WERI-Rb-1 (cell line): ENCODE measurements around the gene ABHD17C.

ENCODE experiments used
- DNase-seq: peaks from one replicate; pipeline ENCODE4 v3.0.0-alpha.2; 2020
- H3K27ac ChIP-seq: fragments of 250-450 bp; sonication (Bioruptor Pico); 2 replicates; pipeline ENCODE4 v1.5.1; 2020; ENCODE audit warnings: mild to moderate bottlenecking, moderate library complexity
- H3K27me3 ChIP-seq: fragments of 250-450 bp; sonication (Bioruptor Pico); 2 replicates; pipeline ENCODE4 v1.5.1; 2021; ENCODE audit warnings: mild to moderate bottlenecking, low read depth, moderate library complexity; ENCODE audit not compliant: insufficient read depth, severe bottlenecking
- H3K36me3 ChIP-seq: fragments of 250-450 bp; sonication (Bioruptor Pico); 2 replicates; pipeline ENCODE4 v1.5.1; 2020; ENCODE audit warnings: mild to moderate bottlenecking, moderate library complexity
- H3K4me3 ChIP-seq: 2 replicates; pipeline ENCODE4 v1.5.1; 2011; ENCODE audit warnings: low read depth, mild to moderate bottlenecking, control low read depth, low read length
- H3K9me3 ChIP-seq: fragments of 250-450 bp; sonication (Bioruptor Pico); 2 replicates; pipeline ENCODE4 v1.5.1; 2021; ENCODE audit warnings: mild to moderate bottlenecking, moderate library complexity; ENCODE audit not compliant: severe bottlenecking
- TF ChIP-seq, protein P1 (sequence below): IDR thresholded peaks from 2 replicates; pipeline ENCODE4 v1.5.1; 2011; ENCODE audit warnings: low read depth, mild to moderate bottlenecking, control low read depth, inconsistent platforms, low read length

The ABHD17C gene

DNA sequence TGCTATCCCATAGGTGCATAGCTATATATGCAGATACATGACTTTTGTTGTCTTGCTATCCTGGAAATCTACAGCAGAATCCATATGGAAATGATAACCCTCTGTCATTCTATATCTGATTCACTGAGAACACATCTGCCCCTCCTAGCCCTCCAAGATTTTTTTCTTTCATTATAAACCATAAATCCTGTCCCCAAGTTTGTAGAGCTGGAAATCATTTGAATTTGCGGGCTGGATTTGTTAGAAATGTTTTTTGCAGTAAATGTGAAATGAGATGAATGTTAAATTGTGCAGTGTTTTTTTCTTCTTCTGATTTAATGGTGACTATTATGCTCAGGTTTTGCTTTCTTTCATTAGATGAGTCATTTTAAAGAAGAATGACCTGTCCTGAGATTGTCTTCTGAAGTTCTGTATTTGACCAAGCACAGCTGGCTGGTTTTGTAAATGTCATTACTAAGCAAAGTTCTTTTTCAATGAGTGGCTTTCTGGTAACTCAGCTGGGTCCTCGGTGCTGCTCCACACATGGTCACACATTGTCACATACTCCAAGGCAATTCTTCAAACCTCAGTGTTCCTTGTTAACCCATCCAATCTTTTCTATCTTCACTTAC lies 25.3 kb upstream of the ABHD17C start:
- no peak overlapping the region for H3K4me3 ChIP-seq
- no peaks in the 10 kb centered on the region for H3K27me3 ChIP-seq
- H3K36me3 ChIP-seq: no peaks in the 10 kb centered on the region
- H3K27ac ChIP-seq: no peak overlapping the region
- DNase-seq: no peak
- TF ChIP-seq, protein P1, sequence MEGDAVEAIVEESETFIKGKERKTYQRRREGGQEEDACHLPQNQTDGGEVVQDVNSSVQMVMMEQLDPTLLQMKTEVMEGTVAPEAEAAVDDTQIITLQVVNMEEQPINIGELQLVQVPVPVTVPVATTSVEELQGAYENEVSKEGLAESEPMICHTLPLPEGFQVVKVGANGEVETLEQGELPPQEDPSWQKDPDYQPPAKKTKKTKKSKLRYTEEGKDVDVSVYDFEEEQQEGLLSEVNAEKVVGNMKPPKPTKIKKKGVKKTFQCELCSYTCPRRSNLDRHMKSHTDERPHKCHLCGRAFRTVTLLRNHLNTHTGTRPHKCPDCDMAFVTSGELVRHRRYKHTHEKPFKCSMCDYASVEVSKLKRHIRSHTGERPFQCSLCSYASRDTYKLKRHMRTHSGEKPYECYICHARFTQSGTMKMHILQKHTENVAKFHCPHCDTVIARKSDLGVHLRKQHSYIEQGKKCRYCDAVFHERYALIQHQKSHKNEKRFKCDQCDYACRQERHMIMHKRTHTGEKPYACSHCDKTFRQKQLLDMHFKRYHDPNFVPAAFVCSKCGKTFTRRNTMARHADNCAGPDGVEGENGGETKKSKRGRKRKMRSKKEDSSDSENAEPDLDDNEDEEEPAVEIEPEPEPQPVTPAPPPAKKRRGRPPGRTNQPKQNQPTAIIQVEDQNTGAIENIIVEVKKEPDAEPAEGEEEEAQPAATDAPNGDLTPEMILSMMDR: no peak
- H3K9me3 ChIP-seq: peaks cover 8% of the 10 kb centered on the region

DNA sequence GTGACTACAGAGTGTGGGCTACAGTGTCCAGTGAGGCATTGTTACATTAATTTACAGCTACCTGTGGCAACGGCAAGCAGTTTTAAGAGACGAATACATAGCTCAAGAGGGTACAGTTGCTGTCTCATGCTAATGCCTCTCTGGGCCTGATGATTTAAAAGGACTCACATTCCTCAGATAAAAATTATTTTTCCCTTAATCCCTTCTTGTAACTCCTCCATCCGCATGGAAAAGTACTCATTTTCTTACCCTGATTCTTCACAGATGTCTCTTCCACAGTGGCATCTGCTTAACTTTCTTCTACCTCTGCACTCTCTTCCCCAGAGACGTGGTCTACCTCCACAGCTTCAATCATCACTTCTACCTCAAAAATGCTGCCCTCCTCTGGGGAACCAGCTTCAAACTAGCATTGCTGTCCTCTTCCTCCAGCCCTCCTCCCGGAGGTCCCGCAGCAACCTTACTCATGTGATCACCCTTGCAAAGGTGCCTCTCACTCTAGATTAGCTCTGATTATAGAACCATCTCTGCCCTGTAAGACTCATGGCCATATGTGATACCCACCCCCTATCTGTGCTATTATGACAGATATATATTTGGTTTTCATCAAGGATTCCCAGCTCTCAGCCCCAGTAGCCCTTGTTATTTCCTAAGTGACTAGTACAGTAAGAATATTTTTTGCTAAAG lies 21.4 kb upstream of the ABHD17C start:
- no peak overlapping the region for H3K4me3 ChIP-seq
- no peak for DNase-seq
- H3K36me3 ChIP-seq: no peaks in the 10 kb centered on the region
- TF ChIP-seq, protein P1: no peak
- H3K27ac ChIP-seq: no peak overlapping the region
- peaks cover 8% of the 10 kb centered on the region for H3K9me3 ChIP-seq
- H3K27me3 ChIP-seq: no peaks in the 10 kb centered on the region

DNA sequence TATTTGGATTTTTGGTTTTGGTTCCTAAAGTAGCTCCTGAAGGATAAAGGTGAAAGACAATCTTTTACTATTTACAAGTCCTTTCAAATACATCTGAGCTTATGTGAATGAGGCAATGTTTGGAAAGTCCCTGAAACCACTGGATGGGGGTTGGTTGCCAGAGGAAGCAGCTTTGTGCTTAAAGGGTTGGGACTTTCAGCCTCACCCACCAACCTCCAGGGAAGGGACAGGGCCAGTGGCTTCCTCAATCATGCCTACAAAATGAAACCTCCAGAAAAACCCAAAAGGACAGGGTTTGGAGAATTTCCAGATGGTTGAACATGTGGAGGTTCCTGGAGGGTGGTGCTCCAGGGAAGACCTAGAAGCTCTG lies 20.9 kb upstream of the ABHD17C start:
- H3K27me3 ChIP-seq: no peaks in the 10 kb centered on the region
- peaks cover 8% of the 10 kb centered on the region for H3K9me3 ChIP-seq
- no peak overlapping the region for H3K4me3 ChIP-seq
- H3K36me3 ChIP-seq: no peaks in the 10 kb centered on the region
- TF ChIP-seq, protein P1: no peak
- DNase-seq: no peak
- no peak overlapping the region for H3K27ac ChIP-seq

DNA sequence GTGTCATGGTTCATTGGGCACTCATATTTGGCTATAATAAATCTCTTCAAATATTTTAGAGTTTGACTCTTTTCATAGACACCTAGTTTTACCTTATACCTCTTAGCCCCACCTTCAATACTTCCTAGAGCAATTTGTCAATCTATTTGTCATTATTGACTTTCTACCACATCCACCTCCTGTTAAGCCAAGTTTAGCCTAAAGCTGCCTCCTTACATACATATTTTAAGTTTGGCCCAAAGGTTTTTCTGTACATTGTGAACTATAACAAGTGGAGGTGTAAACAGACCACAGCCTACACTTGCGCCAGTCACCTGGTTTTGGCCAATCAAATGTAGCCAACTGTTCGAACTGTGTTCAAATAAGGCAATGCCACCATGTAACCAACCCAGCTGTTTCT lies 18.1 kb upstream of the ABHD17C start:
- Histone ChIP-seq H3K27me3 (no peaks in the 10 kb centered on the region), H3K36me3 (no peaks in the 10 kb centered on the region), H3K4me3 (no peak overlapping the region), H3K27ac (no peak overlapping the region), H3K9me3 (no peaks in the 10 kb centered on the region)
- TF ChIP-seq, protein P1: no peak
- DNase-seq: no peak

DNA sequence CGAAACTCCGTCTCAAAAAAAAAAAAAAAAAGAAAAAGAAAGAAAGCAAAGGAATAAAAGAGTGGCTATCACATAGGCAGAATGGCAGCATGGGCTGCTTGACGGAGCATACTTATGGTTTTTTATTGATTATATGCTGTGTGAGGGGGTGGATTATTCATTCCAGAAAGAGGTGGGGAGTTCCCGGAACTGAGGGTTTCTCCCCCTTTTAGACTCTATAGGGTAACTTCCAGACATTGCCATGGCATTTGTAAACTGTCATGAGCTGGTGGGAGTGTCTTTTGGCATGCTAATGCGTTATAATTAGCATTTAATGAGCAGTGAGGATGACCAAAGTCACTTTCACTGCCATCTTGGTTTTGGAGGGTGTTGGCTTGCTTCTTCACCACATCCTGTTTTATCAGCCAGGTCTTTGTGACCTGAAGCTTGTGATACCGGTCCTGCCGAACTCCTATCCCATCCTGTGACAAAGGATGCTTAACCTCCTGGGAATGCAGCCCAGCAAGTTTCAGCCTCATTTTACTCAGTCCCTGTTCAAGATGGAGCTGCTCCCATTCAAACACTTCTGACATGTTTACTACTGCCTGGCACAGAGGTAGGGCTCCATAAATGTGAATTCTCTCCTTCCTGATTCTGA lies 15.8 kb upstream of the ABHD17C start:
- DNase-seq: no peak
- Histone ChIP-seq H3K27ac (no peak overlapping the region), H3K4me3 (no peak overlapping the region), H3K9me3 (no peaks in the 10 kb centered on the region), H3K27me3 (no peaks in the 10 kb centered on the region), H3K36me3 (no peaks in the 10 kb centered on the region)
- TF ChIP-seq, protein P1: no peak
